ENCODE measurements around the gene HMOX1. TPM values are rescaled to one million over a fixed set of nuclear protein-coding genes. Genes with fewer than 3 reads are reported as not detected.

Gene HMOX1
- total and polyA plus RNA-seq, 2 donors (not counting 3 experiments of a cell fraction or from before 2014, with no cell fraction given) = 41.1 to 69.1 TPM

GRCh38 chr22:35435201-35435740 is 54.4 kb downstream of the HMOX1 start:
- BruUV-seq (replicated peaks) = no TSS peak
- Histone ChIP-seq H3K9me3 (replicated peaks; ENCODE audit: control insufficient read depth, insufficient read depth, low read length) (no peaks in the 10 kb centered on the region), H3K4me3 (replicated peaks in 1 of 3; ENCODE audit: insufficient read depth in 1 of 3, low read depth in 1 of 3, low read length in 3 of 3) (no peak overlapping the region), H3K27ac (ENCODE audit: insufficient read depth, low read depth, low read length) (no peak overlapping the region), H4K20me1 (replicated peaks; ENCODE audit: control insufficient read depth, extremely low read depth, insufficient read depth, low read length) (no peaks in the 10 kb centered on the region), H3K36me3 (ENCODE audit: control insufficient read depth in 2 of 2, extremely low read depth in 1 of 2, insufficient read depth in 2 of 2, low read length in 2 of 2) (no peaks in the 10 kb centered on the region), H3K4me2 (ENCODE audit: insufficient read depth, low read length) (no peak overlapping the region), H3K9me1 (replicated peaks; ENCODE audit: control insufficient read depth, extremely low read depth, insufficient read depth, low read length) (no peaks in the 10 kb centered on the region), H2AFZ (ENCODE audit: low read depth, low read length) (no peak overlapping the region), H3K4me1 (ENCODE audit: control insufficient read depth, extremely low read depth, insufficient read depth, low read length) (no peaks in the 10 kb centered on the region), H3K79me2 (ENCODE audit: control insufficient read depth, insufficient read depth, low read length) (no peaks in the 10 kb centered on the region), H3K9ac (replicated peaks; ENCODE audit: extremely low read depth, insufficient read depth, low read length) (no peak overlapping the region), H3K27me3 (ENCODE audit: control insufficient read depth in 2 of 2, insufficient read depth in 2 of 2, low read length in 2 of 2) (no peaks in the 10 kb centered on the region)
- dilution Hi-C loops (cut with MboI; ENCODE audit: extremely low pct_ligation_motif_present, low sequenced_read_pairs) = no loop called here
- no peak for DNase-seq (ENCODE audit: low read depth, low spot score)
- TF ChIP-seq MAX (IDR thresholded peaks at IDR 0.05; ENCODE audit: insufficient read depth, insufficient read length) = no peak
- no peak for TF ChIP-seq POLR2AphosphoS5 (IDR thresholded peaks at IDR 0.05; ENCODE audit: insufficient read depth, low read depth, low read length)
- no peak for TF ChIP-seq CTCF (IDR thresholded peaks at IDR 0.05; ENCODE audit: extremely low read depth in 1 of 2, insufficient read depth in 1 of 2, low read depth in 1 of 2, low read length in 2 of 2)
- no peak for TF ChIP-seq EZH2 (IDR thresholded peaks at IDR 0.05; ENCODE audit: borderline replicate concordance, low read depth, low read length, severe bottlenecking)
- intact Hi-C loops (cut with micrococcal nuclease) = no loop called here
- POLR2A ChIA-PET = no interaction called here
- CTCF ChIA-PET = interaction anchor here (1.2 to 9.4 kb wide), 2 partner anchors 85 to 147 kb away, joined by 6 to 196 read pairs; no protein-coding TSS in a partner anchor
- FAIRE-seq = no peak

GRCh38 chr22:35436421-35436820 is 55.5 kb downstream of the HMOX1 start:
- TF ChIP-seq POLR2AphosphoS5 (IDR thresholded peaks at IDR 0.05; ENCODE audit: insufficient read depth, low read depth, low read length) (no peak), FOS (IDR thresholded peaks at IDR 0.05; ENCODE audit: borderline replicate concordance, insufficient read depth, low read length) (no peak), GATA2 (IDR thresholded peaks at IDR 0.05; ENCODE audit: insufficient read depth, insufficient read length, low read depth, low read length) (no peak), CTCF (IDR thresholded peaks at IDR 0.05; ENCODE audit: extremely low read depth in 1 of 2, insufficient read depth in 1 of 2, low read depth in 1 of 2, low read length in 2 of 2) (no peak), JUN (IDR thresholded peaks at IDR 0.05; ENCODE audit: borderline replicate concordance, insufficient read depth, insufficient read length, low read depth) (no peak), POLR2A (IDR thresholded peaks at IDR 0.05; ENCODE audit: low read depth, low read length) (no peak), EZH2 (IDR thresholded peaks at IDR 0.05; ENCODE audit: borderline replicate concordance, low read depth, low read length, severe bottlenecking) (no peak), MAX (IDR thresholded peaks at IDR 0.05; ENCODE audit: insufficient read depth, insufficient read length) (no peak), MYC (IDR thresholded peaks at IDR 0.05; ENCODE audit: low read depth, low read length) (no peak)
- BruUV-seq (replicated peaks) = no TSS peak
- intact Hi-C loops (cut with micrococcal nuclease) (no loop called here), dilution Hi-C loops (cut with MboI; ENCODE audit: extremely low pct_ligation_motif_present, low sequenced_read_pairs) (no loop called here)
- Histone ChIP-seq H3K4me1 (ENCODE audit: control insufficient read depth, extremely low read depth, insufficient read depth, low read length) (no peaks in the 10 kb centered on the region), H3K9me1 (replicated peaks; ENCODE audit: control insufficient read depth, extremely low read depth, insufficient read depth, low read length) (no peaks in the 10 kb centered on the region), H3K79me2 (ENCODE audit: control insufficient read depth, insufficient read depth, low read length) (no peaks in the 10 kb centered on the region), H3K36me3 (ENCODE audit: control insufficient read depth in 2 of 2, extremely low read depth in 1 of 2, insufficient read depth in 2 of 2, low read length in 2 of 2) (no peaks in the 10 kb centered on the region), H2AFZ (ENCODE audit: low read depth, low read length) (no peak overlapping the region), H3K27ac (ENCODE audit: insufficient read depth, low read depth, low read length) (no peak overlapping the region), H3K27me3 (ENCODE audit: control insufficient read depth in 2 of 2, insufficient read depth in 2 of 2, low read length in 2 of 2) (no peaks in the 10 kb centered on the region), H3K9ac (replicated peaks; ENCODE audit: extremely low read depth, insufficient read depth, low read length) (no peak overlapping the region), H3K4me2 (ENCODE audit: insufficient read depth, low read length) (no peak overlapping the region), H3K4me3 (replicated peaks in 1 of 3; ENCODE audit: insufficient read depth in 1 of 3, low read depth in 1 of 3, low read length in 3 of 3) (no peak overlapping the region), H4K20me1 (replicated peaks; ENCODE audit: control insufficient read depth, extremely low read depth, insufficient read depth, low read length) (no peaks in the 10 kb centered on the region), H3K9me3 (replicated peaks; ENCODE audit: control insufficient read depth, insufficient read depth, low read length) (no peaks in the 10 kb centered on the region)
- no peak for DNase-seq (ENCODE audit: low read depth, low spot score)
- POLR2A ChIA-PET = no interaction called here
- no peak for FAIRE-seq
- CTCF ChIA-PET = no interaction called here

All from endothelial cell of umbilical vein (primary cell).